AG10803 (cell line): ENCODE measurements around the gene CTSW.

Experiments
- DNase-seq: peaks from one replicate; pipeline ENCODE4 v3.0.0; 2010; ENCODE audit warnings: low read depth
- H3K4me3 ChIP-seq: 2 replicates; pipeline ENCODE4 v1.5.1; 2011; ENCODE audit warnings: mild to moderate bottlenecking, low read length, control low read depth
- TF ChIP-seq, protein P1 (sequence below): conservative IDR thresholded peaks from 2 replicates; pipeline ENCODE4 v1.5.1; 2011; ENCODE audit warnings: mild to moderate bottlenecking, low read length, control low read depth, inconsistent platforms

Gene CTSW

GRCh38 chr11:65857500-65857852, 22.2 kb upstream of the CTSW start:
- peak overlapping the region; percentile 96 for H3K4me3 ChIP-seq
- TF ChIP-seq, protein P1, sequence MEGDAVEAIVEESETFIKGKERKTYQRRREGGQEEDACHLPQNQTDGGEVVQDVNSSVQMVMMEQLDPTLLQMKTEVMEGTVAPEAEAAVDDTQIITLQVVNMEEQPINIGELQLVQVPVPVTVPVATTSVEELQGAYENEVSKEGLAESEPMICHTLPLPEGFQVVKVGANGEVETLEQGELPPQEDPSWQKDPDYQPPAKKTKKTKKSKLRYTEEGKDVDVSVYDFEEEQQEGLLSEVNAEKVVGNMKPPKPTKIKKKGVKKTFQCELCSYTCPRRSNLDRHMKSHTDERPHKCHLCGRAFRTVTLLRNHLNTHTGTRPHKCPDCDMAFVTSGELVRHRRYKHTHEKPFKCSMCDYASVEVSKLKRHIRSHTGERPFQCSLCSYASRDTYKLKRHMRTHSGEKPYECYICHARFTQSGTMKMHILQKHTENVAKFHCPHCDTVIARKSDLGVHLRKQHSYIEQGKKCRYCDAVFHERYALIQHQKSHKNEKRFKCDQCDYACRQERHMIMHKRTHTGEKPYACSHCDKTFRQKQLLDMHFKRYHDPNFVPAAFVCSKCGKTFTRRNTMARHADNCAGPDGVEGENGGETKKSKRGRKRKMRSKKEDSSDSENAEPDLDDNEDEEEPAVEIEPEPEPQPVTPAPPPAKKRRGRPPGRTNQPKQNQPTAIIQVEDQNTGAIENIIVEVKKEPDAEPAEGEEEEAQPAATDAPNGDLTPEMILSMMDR = no peak
- DNase-seq = no peak

GRCh38 chr11:65857853-65858680, 21.6 kb upstream of the CTSW start, which contains the start of gene CFL1:
TSS of gene CFL1 (minus strand) at chr11:65858180. CDS start at chr11:65858099, 81 bp downstream.
- peak; percentile 98 for DNase-seq
- TF ChIP-seq, protein P1 = no peak
- peak within 1 kb of the TSS; percentile 96 for H3K4me3 ChIP-seq

GRCh38 chr11:65858681-65859087, 21.0 kb upstream of the CTSW start:
- H3K4me3 ChIP-seq = peak overlapping the region; percentile 71
- no peak for DNase-seq
- TF ChIP-seq, protein P1 = no peak

DNA sequence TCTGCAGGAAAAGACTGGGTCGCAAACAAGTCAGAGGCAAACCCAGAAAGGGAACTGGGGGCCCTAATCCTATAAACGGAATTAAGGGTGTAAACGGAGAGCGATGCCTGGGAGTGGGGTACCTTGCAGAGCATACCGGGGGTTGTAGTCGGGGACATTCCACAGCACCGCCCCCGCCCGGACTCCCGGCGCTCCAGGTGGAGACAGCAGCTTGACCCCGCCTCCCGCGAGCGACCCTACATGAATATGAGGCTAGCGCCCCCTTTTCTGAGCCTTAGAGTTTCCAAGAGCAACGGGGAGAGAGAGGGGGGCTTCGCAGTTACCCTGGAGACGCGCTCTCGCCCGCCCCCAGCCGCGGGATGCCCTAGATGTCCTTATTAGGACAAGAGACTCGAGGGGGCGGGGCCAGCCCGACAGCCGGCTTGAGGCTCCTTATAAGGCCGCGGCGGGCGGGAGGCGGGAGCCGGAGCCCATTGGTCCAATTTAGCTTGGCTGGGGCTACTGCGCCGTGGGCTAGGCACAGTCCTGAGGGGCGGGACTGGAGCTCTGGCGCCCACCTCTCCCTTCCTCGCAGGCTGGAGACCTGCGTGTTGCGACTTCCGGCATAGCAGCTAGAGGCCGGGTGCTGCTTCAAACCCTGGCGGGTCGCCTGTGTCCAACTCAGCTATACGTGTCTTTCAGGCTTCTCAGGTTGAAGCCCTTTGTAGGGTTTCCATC, 20.4 kb upstream of the CTSW start:
- TF ChIP-seq, protein P1 = no peak
- peak overlapping the region; percentile 96 for H3K4me3 ChIP-seq

DNA sequence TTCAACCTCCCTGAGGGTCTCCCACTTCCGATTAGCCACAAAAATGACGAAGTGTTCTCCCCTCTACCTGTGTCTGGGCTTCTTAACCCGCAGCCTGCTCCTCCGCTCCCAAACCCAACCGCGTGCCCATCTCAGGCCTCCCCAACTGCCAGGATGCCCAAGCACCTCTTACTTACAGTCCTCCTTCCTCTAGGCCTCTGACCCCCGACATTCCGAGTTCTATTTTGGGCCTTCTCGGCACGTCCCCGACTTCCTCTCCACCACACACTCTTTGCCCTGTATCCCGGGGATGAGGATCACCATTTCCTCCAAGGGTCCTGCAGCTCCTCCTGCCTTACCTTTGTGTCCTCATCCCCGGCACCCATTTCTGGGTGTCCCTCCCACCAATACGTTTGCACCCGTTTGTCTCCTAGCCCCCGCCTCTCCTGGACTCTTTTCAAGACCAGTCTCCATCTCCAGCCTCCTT, 19.8 kb upstream of the CTSW start:
- no peak for DNase-seq
- H3K4me3 ChIP-seq = peak overlapping the region; percentile 96
- TF ChIP-seq, protein P1 = no peak

More for the DNA sequence above, 20.4 kb upstream of the CTSW start:
- peak; percentile 97 for DNase-seq

- H3K4me3 ChIP-seq = peak within 1 kb of the TSS; percentile 96
- TF ChIP-seq, protein P1 = peak; percentile 74
- DNase-seq = peak; percentile 97
Measured at GRCh38 chr11:65860278-65861164, 19.1 kb upstream of the CTSW start, which contains the start of gene MUS81. TSS of gene MUS81 (plus strand) at chr11:65860433. CDS start at chr11:65860754, 321 bp downstream.
